A549 (cell line): Measurements from ENCODE around the gene NLRC5.

Experiments
- CTCF ChIP-seq: fragments of >200 bp; sonication (Bioruptor Twin); formaldehyde crosslinking; IDR thresholded peaks from 3 replicates; pipeline ENCODE4 v1.5.1; 2016
- MAZ ChIP-seq: fragments of 150-350 bp; IDR thresholded peaks from 2 replicates; pipeline ENCODE4 v1.6.1; 2014; ENCODE audit warnings: antibody characterized with exemption, low read depth, low read length, borderline replicate concordance

GRCh38 chr16:57058291-57058861 lies 69.0 kb downstream of the NLRC5 start:
- TF ChIP-seq MAZ = no peak
- no peak for TF ChIP-seq CTCF
